Keratinocyte (primary cell): ENCODE measurements around the gene GATD1.

Source experiments
- CTCF ChIP-seq, 3 experiments: IDR thresholded peaks in 1 of 3; conservative IDR thresholded peaks in 1 of 3; optimal IDR thresholded peaks in 1 of 3; 2 replicates in 2 of 3; 3 replicates in 1 of 3; pipeline versions ENCODE3 to v1.5.1; 2011; ENCODE audit warnings: low read length in 3 of 3, mild to moderate bottlenecking in 3 of 3, moderate library complexity in 2 of 3, control low read depth in 1 of 3, inconsistent platforms in 1 of 3; ENCODE audit not compliant: insufficient read depth in 2 of 3; ENCODE audit errors: extremely low read depth in 1 of 3
- EZH2 ChIP-seq: IDR thresholded peaks from one replicate; pipeline ENCODE4 v1.6.1; 2012; ENCODE audit warnings: inconsistent platforms, mild to moderate bottlenecking, low read length, moderate library complexity

DNA sequence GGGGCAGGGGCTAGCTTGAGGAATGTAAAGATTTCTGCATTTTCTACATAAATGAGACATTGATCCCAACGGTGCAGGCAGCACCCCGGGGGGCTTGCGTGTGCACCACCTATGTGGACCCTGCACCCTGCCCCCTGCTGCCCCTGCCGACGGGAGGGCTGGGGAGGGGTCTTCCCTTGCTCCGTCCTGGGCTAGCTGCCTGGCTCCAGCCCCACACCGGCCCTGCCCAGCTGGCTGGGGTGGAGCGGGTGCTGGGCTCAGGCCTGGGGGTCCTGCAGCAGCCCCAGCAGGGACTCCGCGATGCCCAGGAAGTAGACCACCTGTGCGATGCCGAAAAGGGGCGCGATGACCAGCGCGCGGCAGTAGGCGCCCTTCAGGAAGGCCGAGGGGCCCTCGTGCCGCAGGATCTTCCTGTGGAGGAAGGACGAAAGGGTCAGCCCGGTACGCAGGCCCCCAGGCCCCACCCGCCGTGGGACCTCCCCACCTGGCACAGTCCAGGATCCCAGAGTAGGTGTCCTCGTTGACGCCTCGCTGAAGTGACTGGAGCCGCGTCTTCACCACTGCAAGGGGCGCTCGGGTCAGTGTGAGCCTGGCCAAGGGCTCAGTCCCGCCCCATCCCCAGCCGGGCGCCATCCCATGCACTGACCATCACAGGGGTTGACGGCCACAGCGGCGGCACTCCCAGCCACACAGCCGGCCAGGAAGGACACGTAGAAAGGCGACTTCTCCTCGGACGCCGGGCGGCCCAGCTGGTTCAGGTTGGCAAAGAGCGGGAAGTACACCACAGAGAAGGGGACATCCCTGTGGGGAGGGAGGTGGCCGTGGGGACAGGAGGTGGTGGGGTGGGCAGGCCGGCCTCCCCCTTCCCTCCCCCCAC, 14.6 kb upstream of the GATD1 start:
- TF ChIP-seq EZH2 (no peak), CTCF (optimal IDR thresholded peaks at IDR 0.05 in 1 of 3, IDR thresholded peaks at IDR 0.05 in 1 of 3, conservative IDR thresholded peaks at IDR 0.05 in 1 of 3; ENCODE audit: extremely low read depth in 1 of 3, insufficient read depth in 2 of 3, low read length in 3 of 3) (no peak)
